Tibial nerve (tissue), 4 donors: ENCODE results near the gene VILL. TPM values are rescaled to one million over a fixed set of nuclear protein-coding genes. Genes with fewer than 3 reads are reported as not detected.

ENCODE experiments used
- DNase-seq, 2 donors: peaks; one replicate each; pipeline ENCODE4 v3.0.0-alpha.2; 2019; ENCODE audit warnings: low spot score in 2 of 2
- H3K27ac ChIP-seq, 4 donors: fragments of 200-600 bp; sonication (generic) in 3 of 4; one replicate each; pipeline ENCODE4 v1.5.1; 2017 to 2019; ENCODE audit warnings: mild to moderate bottlenecking in 1 of 4
- H3K27me3 ChIP-seq, 2 donors: fragments of 200-600 bp; sonication (generic) in 1 of 2; one replicate each; pipeline versions ENCODE4 v1.5.1 to v1.6.0; 2017 to 2019
- H3K36me3 ChIP-seq, 3 donors: fragments of 200-600 bp; sonication (generic); one replicate each; pipeline ENCODE4 v1.5.1; 2018 to 2019
- H3K4me1 ChIP-seq, 4 donors: fragments of 200-600 bp; sonication (generic) in 3 of 4; one replicate each; pipeline ENCODE4 v1.5.1; 2017 to 2019
- H3K4me3 ChIP-seq, 4 donors: fragments of 200-600 bp; sonication (generic) in 3 of 4; one replicate each; pipeline ENCODE4 v1.5.1; 2017 to 2019; ENCODE audit warnings: mild to moderate bottlenecking in 1 of 4, moderate library complexity in 1 of 4
- H3K9me3 ChIP-seq, 4 donors: fragments of 200-600 bp; sonication (generic) in 3 of 4; one replicate each; pipeline ENCODE4 v1.5.1; 2017 to 2019
- CTCF ChIP-seq, 5 experiments: fragments of 200-600 bp in 3 of 5; fragments of 450-650 bp in 2 of 5; sonication (generic) in 3 of 5; IDR thresholded peaks; one replicate each; pipeline ENCODE4 v1.5.1; 2016 to 2019; ENCODE audit warnings: antibody characterized with exemption in 5 of 5, mild to moderate bottlenecking in 3 of 5, moderate library complexity in 2 of 5
- EP300 ChIP-seq, 2 donors: sonication (generic); formaldehyde crosslinking; IDR thresholded peaks; one replicate each; pipeline ENCODE4 v1.6.1; 2017; ENCODE audit warnings: antibody characterized with exemption in 2 of 2, mild to moderate bottlenecking in 1 of 2
- POLR2A ChIP-seq, 2 donors: fragments of 450-650 bp; IDR thresholded peaks; one replicate each; pipeline ENCODE4 v1.6.1; 2017; ENCODE audit warnings: antibody characterized with exemption in 2 of 2, mild to moderate bottlenecking in 2 of 2, moderate library complexity in 2 of 2
- WGBS, 2 donors: methylation state at CpG; one replicate each; pipeline ENCODE4 v1.1.5; 2018; 5-methylcytosine and 5-hydroxymethylcytosine counted together
- total RNA-seq, 4 donors: library from RNA; depleted of rRNA; stranded (reverse); fragments of >200 nt; gene quantifications; one replicate each; pipeline ENCODE4 v1.1.0, GENCODE V29; 2016

VILL gene
- total RNA-seq, 4 donors from 2014 or later, result 13.6 to 16.5 (median 15.3) TPM

- Histone ChIP-seq H3K27me3 (no peaks in the 10 kb centered on the region), H3K4me3 (no peak overlapping the region), H3K27ac (peak overlapping the region; percentile 68 to 87 (median 74)), H3K9me3 (no peaks in the 10 kb centered on the region), H3K36me3 (peaks cover 0 to 61% (median 0%) of the 10 kb centered on the region in 3 donors), H3K4me1 (peaks cover 0 to 38% (median 30%) of the 10 kb centered on the region in 4 donors)
- TF ChIP-seq EP300 (IDR thresholded peaks at IDR 0.05), result no peak
- peak; percentile 62 to 83 (median 71) for TF ChIP-seq CTCF (IDR thresholded peaks at IDR 0.05)
- 36 to 49% methylated on average over 14 of the region's 14 CpGs for WGBS, 2 donors
- peak; percentile 85 to 94 for DNase-seq
Observed at GRCh38 chr3:38004415-38005075, 14.0 kb downstream of the VILL start.

GRCh38 chr3:38005076-38006020, 14.8 kb downstream of the VILL start:
- no peak overlapping the region for H3K4me3 ChIP-seq
- peak; percentile 65 to 72 for DNase-seq
- H3K27ac ChIP-seq, result peak overlapping the region; percentile 21 to 87 (median 74)
- H3K36me3 ChIP-seq, result peaks cover 0 to 69% (median 0%) of the 10 kb centered on the region in 3 donors
- 50 to 55% methylated on average over 15 of the region's 15 CpGs for WGBS, 2 donors
- H3K27me3 ChIP-seq, result no peaks in the 10 kb centered on the region
- H3K9me3 ChIP-seq, result no peaks in the 10 kb centered on the region
- TF ChIP-seq EP300 (IDR thresholded peaks at IDR 0.05) (peak in 1 of 2 donors; percentile 77), CTCF (IDR thresholded peaks at IDR 0.05) (no peak), POLR2A (IDR thresholded peaks at IDR 0.05) (no peak)
- H3K4me1 ChIP-seq, result peaks cover 0 to 38% (median 29%) of the 10 kb centered on the region in 4 donors

- peak overlapping the region in 3 of 4 donors; percentile 72 to 85 (median 77) for H3K27ac ChIP-seq
- no peak overlapping the region for H3K4me3 ChIP-seq
- DNase-seq, result no peak
- H3K4me1 ChIP-seq, result peaks cover 0 to 38% (median 29%) of the 10 kb centered on the region in 4 donors
- 84 to 93% methylated on average over 5 of the region's 5 CpGs for WGBS, 2 donors
- H3K9me3 ChIP-seq, result no peaks in the 10 kb centered on the region
- H3K27me3 ChIP-seq, result no peaks in the 10 kb centered on the region
- peaks cover 0 to 69% (median 0%) of the 10 kb centered on the region in 3 donors for H3K36me3 ChIP-seq
- TF ChIP-seq POLR2A (IDR thresholded peaks at IDR 0.05), result no peak
- TF ChIP-seq CTCF (IDR thresholded peaks at IDR 0.05), result no peak
- TF ChIP-seq EP300 (IDR thresholded peaks at IDR 0.05), result no peak
Observed at GRCh38 chr3:38006031-38006430, 15.4 kb downstream of the VILL start.

GRCh38 chr3:38006445-38006995, 15.9 kb downstream of the VILL start:
- DNase-seq, result no peak
- Histone ChIP-seq H3K9me3 (no peaks in the 10 kb centered on the region), H3K4me3 (no peak overlapping the region), H3K27ac (peak overlapping the region in 2 of 4 donors; percentile 77 to 85), H3K27me3 (no peaks in the 10 kb centered on the region), H3K4me1 (peaks cover 0 to 38% (median 29%) of the 10 kb centered on the region in 4 donors), H3K36me3 (peaks cover 0 to 69% (median 0%) of the 10 kb centered on the region in 3 donors)
- 94 to 95% methylated on average over 5 to 13 of the region's 16 CpGs for WGBS, 2 donors
- TF ChIP-seq POLR2A (IDR thresholded peaks at IDR 0.05), result no peak
- TF ChIP-seq EP300 (IDR thresholded peaks at IDR 0.05), result no peak
- no peak for TF ChIP-seq CTCF (IDR thresholded peaks at IDR 0.05)
